Measurements from ENCODE around the gene SRRM4. TPM values are rescaled to one million over a fixed set of nuclear protein-coding genes. Genes with fewer than 3 reads are reported as not detected.

SRRM4 gene
- total and polyA plus RNA-seq, 8 donors: 0.05 to 0.48 (median 0.39) TPM; not detected in 1

GRCh38 chr12:119088685-119089379 lies 107.5 kb downstream of the SRRM4 start:
- H3K27ac ChIP-seq: no peak overlapping the region
- DNase-seq (no peak), ATAC-seq (no peak)
- no peak for TF ChIP-seq CTCF (IDR thresholded peaks at IDR 0.05)
- no peaks in the 10 kb centered on the region for H3K36me3 ChIP-seq
- intact Hi-C loops (cut with DNase I): no loop called here
- no peak overlapping the region for H3K4me3 ChIP-seq
- no peaks in the 10 kb centered on the region for H3K9me3 ChIP-seq
- no peaks in the 10 kb centered on the region for H3K4me1 ChIP-seq
- H3K27me3 ChIP-seq: peaks cover 0 to 4% of the 10 kb centered on the region in 2 donors

GRCh38 chr12:119089380-119090013 lies 108.2 kb downstream of the SRRM4 start:
- ATAC-seq: no peak
- no peak overlapping the region for H3K27ac ChIP-seq
- intact Hi-C loops (cut with DNase I): no loop called here
- no peak for DNase-seq
- no peaks in the 10 kb centered on the region for H3K36me3 ChIP-seq
- H3K27me3 ChIP-seq: peaks cover 0 to 4% of the 10 kb centered on the region in 2 donors
- no peak overlapping the region for H3K4me3 ChIP-seq
- H3K9me3 ChIP-seq: no peaks in the 10 kb centered on the region
- TF ChIP-seq CTCF (IDR thresholded peaks at IDR 0.05): no peak
- H3K4me1 ChIP-seq: no peaks in the 10 kb centered on the region

GRCh38 chr12:119090276-119090675 lies 108.9 kb downstream of the SRRM4 start:
- H3K27ac ChIP-seq: no peak overlapping the region
- no peak for ATAC-seq

GRCh38 chr12:119090865-119091264 lies 109.5 kb downstream of the SRRM4 start:
- H3K36me3 ChIP-seq: no peaks in the 10 kb centered on the region
- DNase-seq: no peak
- no peak for ATAC-seq
- H3K4me1 ChIP-seq: no peaks in the 10 kb centered on the region
- no peak overlapping the region for H3K27ac ChIP-seq
- no peaks in the 10 kb centered on the region for H3K27me3 ChIP-seq
- no peak overlapping the region for H3K4me3 ChIP-seq
- H3K9me3 ChIP-seq: no peaks in the 10 kb centered on the region
- intact Hi-C loops (cut with DNase I): no loop called here
- no peak for TF ChIP-seq CTCF (IDR thresholded peaks at IDR 0.05)

More at GRCh38 chr12:119090276-119090675, 108.9 kb downstream of the SRRM4 start:
- Histone ChIP-seq H3K4me1 (no peaks in the 10 kb centered on the region), H3K36me3 (no peaks in the 10 kb centered on the region), H3K9me3 (no peaks in the 10 kb centered on the region), H3K4me3 (no peak overlapping the region), H3K27me3 (no peaks in the 10 kb centered on the region)
- no peak for DNase-seq
- TF ChIP-seq CTCF (IDR thresholded peaks at IDR 0.05): no peak
- intact Hi-C loops (cut with DNase I): no loop called here

GRCh38 chr12:119096429-119097202 lies 115.3 kb downstream of the SRRM4 start:
- DNase-seq (no peak), ATAC-seq (peak; percentile 85)
- intact Hi-C loops (cut with DNase I): no loop called here

More at GRCh38 chr12:119096429-119097202, 115.3 kb downstream of the SRRM4 start:
- Histone ChIP-seq H3K9me3 (peaks cover 0 to 6% of the 10 kb centered on the region in 2 donors), H3K4me1 (no peaks in the 10 kb centered on the region), H3K4me3 (no peak overlapping the region), H3K27me3 (peaks cover 0 to 14% of the 10 kb centered on the region in 2 donors), H3K27ac (no peak overlapping the region), H3K36me3 (no peaks in the 10 kb centered on the region)
- TF ChIP-seq CTCF (IDR thresholded peaks at IDR 0.05): no peak
